GM21423 (cell line): ENCODE results near the gene ATP6V1C2.

ENCODE experiments used
- ATAC-seq: cut with Tn5 transposase; IDR thresholded peaks from one replicate; pipeline ENCODE4 v1.9.1; 2021; ENCODE audit warnings: mild to moderate bottlenecking, moderate library complexity; ENCODE audit not compliant: unreplicated experiment

The ATP6V1C2 gene

GRCh38 chr2:10832203-10832936 is 110.9 kb downstream of the ATP6V1C2 start:
- ATAC-seq = peak; percentile 75

GRCh38 chr2:10833021-10833420 is 111.6 kb downstream of the ATP6V1C2 start:
- no peak for ATAC-seq

- no peak for ATAC-seq
These were observed 112.7 kb downstream of the ATP6V1C2 start for GRCh38 chr2:10834068-10834655.
